Measurements from ENCODE around the gene LEMD1.
"Not testable (repeated sequence)": the region's sequence is repeated elsewhere in the genome, so short reads cannot be mapped to it uniquely, and the experiment has no call there.

LEMD1 gene

GRCh38 chr1:205435578-205436573, 14.0 kb upstream of the LEMD1 start:
- Histone ChIP-seq H3K27ac (ENCODE audit: low read depth, low read length, poor library complexity, severe bottlenecking) (no peak overlapping the region), H3K27me3 (ENCODE audit: insufficient read depth, low read length) (no peaks in the 10 kb centered on the region), H3F3A (ENCODE audit: insufficient read depth, low read length) (no peaks in the 10 kb centered on the region), H3K9ac (ENCODE audit: low read length) (no peak overlapping the region), H3K9me2 (ENCODE audit: low read depth, low read length) (no peaks in the 10 kb centered on the region), H3K79me2 (ENCODE audit: insufficient read depth, low read length) (no peaks in the 10 kb centered on the region), H3K4me1 (ENCODE audit: insufficient read depth, low read length, severe bottlenecking) (peaks cover 13% of the 10 kb centered on the region), H3K4me2 (ENCODE audit: low read length) (no peak overlapping the region), H3K9me3 (ENCODE audit: low read length) (no peaks in the 10 kb centered on the region), H2AFZ (ENCODE audit: low read length) (no peak overlapping the region), H4K20me1 (ENCODE audit: insufficient read depth, low read length) (no peaks in the 10 kb centered on the region), H3K4me3 (ENCODE audit: low read depth, low read length, poor library complexity, severe bottlenecking) (no peak overlapping the region), H3K36me3 (ENCODE audit: insufficient read depth, low read length) (no peaks in the 10 kb centered on the region)
- no peak for TF ChIP-seq CTCF (IDR thresholded peaks at IDR 0.05; ENCODE audit: low read length)
- TF ChIP-seq EZH2 (IDR thresholded peaks at IDR 0.05; ENCODE audit: borderline replicate concordance, low read length), result no peak

- Histone ChIP-seq H3K4me1 (ENCODE audit: insufficient read depth, low read length, severe bottlenecking) (peaks cover 11% of the 10 kb centered on the region), H3K4me2 (ENCODE audit: low read length) (no peak overlapping the region), H3K9ac (ENCODE audit: low read length) (no peak overlapping the region), H3K27me3 (ENCODE audit: insufficient read depth, low read length) (no peaks in the 10 kb centered on the region), H3K27ac (ENCODE audit: low read depth, low read length, poor library complexity, severe bottlenecking) (no peak overlapping the region), H3K9me3 (ENCODE audit: low read length) (no peaks in the 10 kb centered on the region), H3K36me3 (ENCODE audit: insufficient read depth, low read length) (no peaks in the 10 kb centered on the region), H4K20me1 (ENCODE audit: insufficient read depth, low read length) (no peaks in the 10 kb centered on the region), H3K4me3 (ENCODE audit: low read depth, low read length, poor library complexity, severe bottlenecking) (no peak overlapping the region), H3K9me2 (ENCODE audit: low read depth, low read length) (no peaks in the 10 kb centered on the region), H3K79me2 (ENCODE audit: insufficient read depth, low read length) (no peaks in the 10 kb centered on the region), H3F3A (ENCODE audit: insufficient read depth, low read length) (no peaks in the 10 kb centered on the region), H2AFZ (ENCODE audit: low read length) (no peak overlapping the region)
- TF ChIP-seq EZH2 (IDR thresholded peaks at IDR 0.05; ENCODE audit: borderline replicate concordance, low read length) (no peak), CTCF (IDR thresholded peaks at IDR 0.05; ENCODE audit: low read length) (no peak)
These were observed 12.9 kb upstream of the LEMD1 start for GRCh38 chr1:205434738-205435137.

GRCh38 chr1:205432692-205433091, 10.8 kb upstream of the LEMD1 start:
- not testable (repeated sequence) for H3K36me3 ChIP-seq (ENCODE audit: insufficient read depth, low read length); H3K4me2 ChIP-seq (ENCODE audit: low read length); H3F3A ChIP-seq (ENCODE audit: insufficient read depth, low read length); H3K79me2 ChIP-seq (ENCODE audit: insufficient read depth, low read length); H3K9me2 ChIP-seq (ENCODE audit: low read depth, low read length); H3K27ac ChIP-seq (ENCODE audit: low read depth, low read length, poor library complexity, severe bottlenecking); H2AFZ ChIP-seq (ENCODE audit: low read length); H3K9me3 ChIP-seq (ENCODE audit: low read length); H3K9ac ChIP-seq (ENCODE audit: low read length); H3K4me3 ChIP-seq (ENCODE audit: low read depth, low read length, poor library complexity, severe bottlenecking); H4K20me1 ChIP-seq (ENCODE audit: insufficient read depth, low read length); H3K27me3 ChIP-seq (ENCODE audit: insufficient read depth, low read length)
- H3K4me1 ChIP-seq (ENCODE audit: insufficient read depth, low read length, severe bottlenecking), result peaks cover 11% of the 10 kb centered on the region
